Subcutaneous abdominal adipose tissue (tissue), 5 donors: ENCODE measurements around the gene GOLGA8A.

Experiments used
- H3K27ac ChIP-seq: one replicate; pipeline ENCODE4 v1.7.0; 2013; ENCODE audit warnings: low read depth, mild to moderate bottlenecking, inconsistent platforms, low read length, moderate library complexity
- H3K27me3 ChIP-seq, 5 donors: one replicate each; pipeline ENCODE4 v1.7.0; 2013; ENCODE audit warnings: low read length in 5 of 5, inconsistent platforms in 1 of 5; ENCODE audit not compliant: control insufficient read depth in 5 of 5, insufficient read depth in 4 of 5
- H3K36me3 ChIP-seq, 5 donors: one replicate each; pipeline ENCODE4 v1.7.0; 2013; ENCODE audit warnings: low read length in 5 of 5; ENCODE audit not compliant: control insufficient read depth in 5 of 5, insufficient read depth in 5 of 5
- H3K4me1 ChIP-seq, 5 donors: one replicate each; pipeline ENCODE4 v1.7.0; 2013; ENCODE audit warnings: low read length in 5 of 5, mild to moderate bottlenecking in 3 of 5, moderate library complexity in 1 of 5; ENCODE audit not compliant: control insufficient read depth in 5 of 5, insufficient read depth in 5 of 5
- H3K4me3 ChIP-seq, 5 donors: one replicate each; pipeline ENCODE4 v1.7.0; 2013; ENCODE audit warnings: low read length in 5 of 5, low read depth in 1 of 5
- H3K9ac ChIP-seq, 5 donors: one replicate each; pipeline ENCODE4 v1.7.0; 2013; ENCODE audit warnings: low read length in 5 of 5, mild to moderate bottlenecking in 4 of 5, moderate library complexity in 3 of 5
- H3K9me3 ChIP-seq, 5 donors: one replicate each; pipeline ENCODE4 v1.7.0; 2013; ENCODE audit warnings: low read length in 5 of 5; ENCODE audit not compliant: control insufficient read depth in 5 of 5
- donor health status: healthy.
- donor health status: healthy.
- donor health status: healthy.
- donor health status: healthy.
- donor health status: healthy.

The GOLGA8A gene

GRCh38 chr15:34437687-34438086 lies at the start of gene GOLGA8A:
GOLGA8A (minus strand) TSS chr15:34437808; CDS start chr15:34389691, 48,117 bp downstream.
- H3K27ac ChIP-seq: no peak within 1 kb of the TSS
- peak within 1 kb of the TSS in 4 of 5 donors; percentile 64 to 69 (median 68) for H3K4me3 ChIP-seq
- peaks cover 0 to 19% (median 13%) of the 10 kb centered on the region in 5 donors for H3K4me1 ChIP-seq
- H3K9me3 ChIP-seq: no peaks in the 10 kb centered on the region
- no peaks in the 10 kb centered on the region for H3K27me3 ChIP-seq
- H3K9ac ChIP-seq: peak within 1 kb of the TSS in 3 of 5 donors; percentile 48 to 71 (median 53)
- H3K36me3 ChIP-seq: peaks cover 0 to 3% (median 0%) of the 10 kb centered on the region in 5 donors

- H3K4me1 ChIP-seq: no peaks in the 10 kb centered on the region
- no peaks in the 10 kb centered on the region for H3K36me3 ChIP-seq
- H3K9me3 ChIP-seq: no peaks in the 10 kb centered on the region
- H3K27ac ChIP-seq: no peak overlapping the region
- H3K9ac ChIP-seq: no peak overlapping the region
- H3K27me3 ChIP-seq: no peaks in the 10 kb centered on the region
- no peak overlapping the region for H3K4me3 ChIP-seq
Observed at GRCh38 chr15:34483644-34484043, 46.0 kb upstream of the GOLGA8A start.

- Histone ChIP-seq H3K27ac (no peak overlapping the region), H3K36me3 (no peaks in the 10 kb centered on the region), H3K9ac (no peak overlapping the region), H3K4me1 (no peaks in the 10 kb centered on the region), H3K9me3 (no peaks in the 10 kb centered on the region), H3K27me3 (no peaks in the 10 kb centered on the region), H3K4me3 (no peak overlapping the region)
Observed at GRCh38 chr15:34481370-34481769, 43.8 kb upstream of the GOLGA8A start.

- Histone ChIP-seq H3K27me3 (no peaks in the 10 kb centered on the region), H3K27ac (no peak overlapping the region), H3K36me3 (no peaks in the 10 kb centered on the region), H3K9ac (no peak overlapping the region), H3K9me3 (no peaks in the 10 kb centered on the region), H3K4me3 (no peak overlapping the region), H3K4me1 (no peaks in the 10 kb centered on the region)
Observed at GRCh38 chr15:34473840-34474239, 36.2 kb upstream of the GOLGA8A start.

GRCh38 chr15:34472947-34473346 lies 35.3 kb upstream of the GOLGA8A start:
- Histone ChIP-seq H3K9me3 (no peaks in the 10 kb centered on the region), H3K9ac (no peak overlapping the region), H3K36me3 (no peaks in the 10 kb centered on the region), H3K27ac (no peak overlapping the region), H3K27me3 (no peaks in the 10 kb centered on the region), H3K4me1 (no peaks in the 10 kb centered on the region), H3K4me3 (no peak overlapping the region)

- H3K27ac ChIP-seq: no peak overlapping the region
- H3K9me3 ChIP-seq: no peaks in the 10 kb centered on the region
- H3K4me3 ChIP-seq: no peak overlapping the region
- no peak overlapping the region for H3K9ac ChIP-seq
- H3K36me3 ChIP-seq: no peaks in the 10 kb centered on the region
- H3K4me1 ChIP-seq: no peaks in the 10 kb centered on the region
- H3K27me3 ChIP-seq: no peaks in the 10 kb centered on the region
Observed at GRCh38 chr15:34470892-34471291, 33.3 kb upstream of the GOLGA8A start.

- Histone ChIP-seq H3K36me3 (no peaks in the 10 kb centered on the region), H3K9ac (no peak overlapping the region), H3K9me3 (no peaks in the 10 kb centered on the region), H3K27ac (no peak overlapping the region), H3K4me1 (no peaks in the 10 kb centered on the region), H3K27me3 (no peaks in the 10 kb centered on the region), H3K4me3 (no peak overlapping the region)
Observed at GRCh38 chr15:34470091-34470490, 32.5 kb upstream of the GOLGA8A start.

GRCh38 chr15:34461730-34462129 lies 24.1 kb upstream of the GOLGA8A start:
- H3K27ac ChIP-seq: no peak overlapping the region
- H3K36me3 ChIP-seq: no peaks in the 10 kb centered on the region
- H3K9me3 ChIP-seq: no peaks in the 10 kb centered on the region
- no peak overlapping the region for H3K9ac ChIP-seq
- no peak overlapping the region for H3K4me3 ChIP-seq
- H3K27me3 ChIP-seq: no peaks in the 10 kb centered on the region
- no peaks in the 10 kb centered on the region for H3K4me1 ChIP-seq

GRCh38 chr15:34460451-34460850 lies 22.8 kb upstream of the GOLGA8A start:
- no peaks in the 10 kb centered on the region for H3K27me3 ChIP-seq
- H3K9me3 ChIP-seq: no peaks in the 10 kb centered on the region

GRCh38 chr15:34456658-34457057 lies 19.1 kb upstream of the GOLGA8A start:
- Histone ChIP-seq H3K36me3 (no peaks in the 10 kb centered on the region), H3K4me3 (no peak overlapping the region), H3K9ac (no peak overlapping the region), H3K27me3 (no peaks in the 10 kb centered on the region), H3K4me1 (no peaks in the 10 kb centered on the region), H3K27ac (no peak overlapping the region), H3K9me3 (no peaks in the 10 kb centered on the region)

More at GRCh38 chr15:34460451-34460850, 22.8 kb upstream of the GOLGA8A start:
- H3K4me3 ChIP-seq: no peak overlapping the region
- H3K9ac ChIP-seq: no peak overlapping the region
- no peak overlapping the region for H3K27ac ChIP-seq
- no peaks in the 10 kb centered on the region for H3K36me3 ChIP-seq
- H3K4me1 ChIP-seq: no peaks in the 10 kb centered on the region

- H3K4me1 ChIP-seq: peaks cover 0 to 2% (median 0%) of the 10 kb centered on the region in 5 donors
- no peaks in the 10 kb centered on the region for H3K36me3 ChIP-seq
Observed at GRCh38 chr15:34442891-34443290, 5.3 kb upstream of the GOLGA8A start.

More at GRCh38 chr15:34442891-34443290, 5.3 kb upstream of the GOLGA8A start:
- H3K4me3 ChIP-seq: no peak overlapping the region
- no peaks in the 10 kb centered on the region for H3K27me3 ChIP-seq
- no peak overlapping the region for H3K27ac ChIP-seq
- no peaks in the 10 kb centered on the region for H3K9me3 ChIP-seq
- no peak overlapping the region for H3K9ac ChIP-seq
